Activated CD8-positive, alpha-beta memory T cell treated with anti-CD3 and anti-CD28 coated beads for 48 hours (primary cell): ENCODE results near the gene ACAN.

Source experiments
- DNase-seq, 3 experiments: peaks; one replicate each; pipeline ENCODE4 v3.0.0-alpha.2; 2020; ENCODE audit warnings: low read depth in 2 of 3, low spot score in 2 of 3

The ACAN gene

GRCh38 chr15:88800738-88801137 is 2.5 kb upstream of the ACAN start:
- DNase-seq: no peak

DNA sequence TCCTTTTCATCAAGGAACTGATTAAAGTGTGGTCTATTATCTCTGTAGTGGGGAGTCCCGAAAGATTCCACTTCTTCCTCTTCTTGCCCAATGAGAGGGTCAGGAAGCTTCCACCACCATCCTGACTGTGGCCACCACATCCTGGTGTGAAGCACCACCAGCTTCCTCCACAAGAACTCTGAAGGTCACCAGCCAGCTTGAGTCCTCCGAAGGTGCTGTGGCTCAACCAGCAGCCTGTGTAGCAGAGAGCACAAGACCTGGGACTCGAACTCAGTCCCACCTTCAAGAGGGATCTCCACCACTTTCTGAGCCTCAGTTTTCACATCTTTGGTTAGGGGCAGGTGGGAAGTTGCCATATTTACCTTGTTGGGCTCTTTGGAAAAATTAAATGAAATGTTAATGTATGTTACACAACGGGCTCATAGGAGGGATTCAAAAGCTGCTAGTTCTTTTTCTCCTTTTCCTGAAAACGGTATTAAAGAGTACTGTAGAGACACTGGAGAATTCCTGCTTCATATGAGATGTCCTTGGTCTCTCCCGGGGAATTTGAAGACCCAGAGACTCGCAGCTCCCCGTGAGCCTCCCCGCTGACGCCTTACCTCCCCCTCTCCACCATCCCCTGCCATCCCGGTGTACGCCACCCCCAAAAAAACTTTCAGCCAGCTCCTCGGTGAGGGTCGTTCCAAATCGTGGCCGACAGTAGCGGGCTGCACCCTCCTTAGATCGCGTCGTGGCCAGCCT is 816 bp upstream of the ACAN start:
- no peak for DNase-seq

DNA sequence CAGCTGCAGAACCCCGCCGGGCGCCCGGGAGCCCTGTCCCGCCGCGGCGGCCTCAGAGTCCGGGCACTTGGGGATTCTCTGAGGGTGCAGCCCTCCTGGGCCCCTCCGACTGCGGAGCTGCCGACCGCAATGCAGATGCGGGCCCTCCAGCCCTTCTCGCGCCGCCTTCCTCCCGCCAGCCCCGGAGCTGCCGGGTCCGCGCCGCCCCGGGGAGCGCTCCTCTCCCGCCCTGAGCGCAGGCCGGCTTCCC is 320 bp upstream of the ACAN start:
- DNase-seq: no peak

DNA sequence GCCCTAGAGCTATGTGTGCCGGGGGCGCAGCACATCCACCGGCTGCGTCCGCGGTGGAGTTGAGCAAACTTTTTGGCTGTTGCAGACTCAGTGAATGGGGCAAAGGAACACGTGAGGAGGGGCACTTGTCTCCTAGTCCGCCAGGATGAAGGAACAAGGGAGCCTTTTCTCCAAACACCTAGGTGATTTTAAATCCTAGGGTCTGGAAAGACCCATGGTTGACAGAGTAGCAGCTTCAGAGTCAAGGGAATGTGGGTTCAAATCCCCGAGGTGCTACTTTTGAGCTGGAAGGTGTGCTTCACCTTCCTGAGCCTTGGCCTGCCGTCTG is 648 bp downstream of the ACAN start:
- no peak for DNase-seq

GRCh38 chr15:88804257-88804656 is 1.0 kb downstream of the ACAN start:
- DNase-seq: no peak

DNA sequence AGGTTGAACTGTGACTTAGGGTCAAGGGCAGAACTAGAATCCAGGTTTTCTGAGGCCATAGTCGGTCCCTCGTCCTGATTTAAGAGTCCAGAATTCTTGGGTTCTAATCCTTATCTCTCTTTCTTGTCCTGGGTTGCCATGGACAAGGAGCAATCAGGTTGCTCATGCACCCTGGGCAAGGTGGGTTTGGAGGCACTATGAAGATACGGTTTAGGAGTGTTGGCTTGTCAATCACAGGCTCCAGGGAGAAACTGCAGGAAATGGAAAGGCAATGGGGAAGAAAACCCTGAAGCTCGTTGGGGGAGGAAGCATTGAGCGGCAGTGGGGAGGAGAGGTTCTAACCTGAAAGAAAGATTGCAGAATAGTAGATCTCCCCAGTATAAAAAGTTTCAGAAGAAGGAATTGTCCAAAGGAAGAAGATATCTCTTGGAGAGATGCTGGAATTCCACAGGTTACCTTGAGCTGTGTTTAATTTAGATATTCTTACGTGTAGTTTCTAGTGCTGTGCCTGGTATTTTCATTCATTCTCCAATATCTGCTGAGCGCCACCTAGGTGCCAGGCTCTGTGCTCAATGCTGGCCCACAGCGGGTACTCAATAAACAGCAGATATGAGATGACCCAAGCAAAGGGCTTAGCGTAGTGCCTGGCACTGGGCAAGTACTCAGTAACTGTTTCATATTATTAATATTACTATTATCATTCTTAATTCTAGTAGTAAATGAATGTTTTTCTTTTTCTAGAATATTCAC is 2.0 kb downstream of the ACAN start:
- no peak for DNase-seq

GRCh38 chr15:88810446-88810845 is 7.2 kb downstream of the ACAN start:
- DNase-seq: no peak

- no peak for DNase-seq
Measured at GRCh38 chr15:88812133-88812532, 8.9 kb downstream of the ACAN start.

- no peak for DNase-seq
Measured at GRCh38 chr15:88813960-88814359, 10.7 kb downstream of the ACAN start.

GRCh38 chr15:88814393-88814792 is 11.2 kb downstream of the ACAN start:
- DNase-seq: no peak

GRCh38 chr15:88818920-88819319 is 15.7 kb downstream of the ACAN start:
- DNase-seq: no peak

- no peak for DNase-seq
Measured at GRCh38 chr15:88821993-88822392, 18.8 kb downstream of the ACAN start.

- DNase-seq: no peak
Measured at GRCh38 chr15:88828791-88829190, 25.6 kb downstream of the ACAN start.

- DNase-seq: no peak
Measured at GRCh38 chr15:88830016-88830415, 26.8 kb downstream of the ACAN start.

DNA sequence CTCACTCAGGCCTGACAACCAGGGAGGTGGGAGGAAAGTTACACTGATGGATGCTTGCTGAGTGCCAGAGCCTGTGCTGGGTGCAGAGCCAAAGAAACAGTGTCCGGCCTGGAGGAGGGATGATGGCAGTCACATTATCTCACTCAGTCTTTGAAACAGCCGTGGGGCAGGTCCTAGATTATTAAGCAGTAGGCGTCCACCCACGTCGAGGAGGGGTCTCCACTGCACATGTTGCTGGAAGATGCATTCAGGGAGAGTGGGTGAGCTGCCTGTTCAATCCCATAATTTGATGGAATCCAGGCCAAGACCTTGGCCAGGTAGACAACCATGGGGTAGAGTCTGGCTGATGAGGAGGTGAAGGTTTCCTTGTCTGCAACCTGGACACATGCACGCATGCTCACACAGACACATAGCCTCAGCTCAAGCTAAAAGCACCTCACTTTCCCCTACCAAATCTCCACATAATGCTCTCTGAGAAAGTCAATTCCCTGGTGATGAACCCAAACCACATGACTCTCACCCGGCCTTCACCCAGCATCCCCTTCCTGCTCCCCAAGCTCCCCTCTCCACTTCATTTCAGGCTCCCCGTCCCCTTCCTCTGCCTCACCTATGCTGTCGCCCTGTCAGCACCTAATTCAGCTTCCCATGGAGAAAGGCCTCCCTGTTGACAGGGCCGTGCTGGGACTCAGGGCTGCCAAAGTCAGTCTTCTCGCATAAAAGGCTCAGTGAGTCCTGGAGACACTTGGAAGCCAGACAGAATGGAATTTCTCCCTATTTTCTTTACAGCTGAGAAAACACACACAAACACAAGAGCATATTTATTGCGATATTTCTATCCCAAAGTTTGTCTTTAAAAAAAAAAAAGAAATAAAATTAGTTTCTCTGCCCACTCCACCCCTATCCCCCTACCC is 29.8 kb downstream of the ACAN start:
- no peak for DNase-seq

- no peak for DNase-seq
Measured at GRCh38 chr15:88833731-88834100, 30.5 kb downstream of the ACAN start.

- DNase-seq: peak in 1 of 3 experiments; percentile 13
Measured at GRCh38 chr15:88834211-88834812, 31.1 kb downstream of the ACAN start.

DNA sequence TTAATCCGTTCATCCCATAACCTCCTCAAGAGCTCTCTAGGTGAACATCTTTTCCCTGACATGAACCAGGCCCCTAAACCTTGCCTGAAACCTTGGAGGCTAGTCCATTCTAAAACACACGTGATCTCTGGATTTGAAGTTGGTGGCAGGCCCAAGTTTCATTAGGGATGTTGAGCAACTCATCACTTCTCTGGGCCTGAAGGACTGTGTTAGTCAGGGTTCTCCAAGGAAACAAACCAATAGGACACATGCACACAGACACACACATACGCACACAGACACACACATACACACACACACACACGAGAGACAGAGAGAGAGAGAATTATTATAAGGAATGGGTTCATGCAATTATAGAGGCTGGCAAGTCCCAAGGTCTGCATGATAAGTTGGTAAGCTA is 31.9 kb downstream of the ACAN start:
- DNase-seq: no peak

DNA sequence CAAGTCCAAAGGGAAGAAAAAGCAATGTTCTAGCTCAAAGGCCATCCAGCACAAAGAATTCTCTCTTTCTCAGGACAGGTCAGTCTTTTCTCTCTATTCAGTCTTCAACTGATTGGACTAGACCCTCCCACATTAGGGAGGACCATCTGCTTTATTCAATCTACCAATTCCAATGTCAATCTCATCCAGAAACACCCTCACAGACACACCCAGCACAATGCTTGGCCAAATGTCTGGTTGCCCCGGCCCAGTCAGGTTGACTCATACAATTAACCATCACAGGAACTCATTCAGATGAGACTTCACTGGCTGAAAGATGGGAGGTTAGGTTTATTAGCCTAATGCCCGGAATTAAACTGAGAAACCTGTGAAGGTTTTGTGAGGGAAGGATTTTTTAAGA is 32.4 kb downstream of the ACAN start:
- DNase-seq: no peak

DNA sequence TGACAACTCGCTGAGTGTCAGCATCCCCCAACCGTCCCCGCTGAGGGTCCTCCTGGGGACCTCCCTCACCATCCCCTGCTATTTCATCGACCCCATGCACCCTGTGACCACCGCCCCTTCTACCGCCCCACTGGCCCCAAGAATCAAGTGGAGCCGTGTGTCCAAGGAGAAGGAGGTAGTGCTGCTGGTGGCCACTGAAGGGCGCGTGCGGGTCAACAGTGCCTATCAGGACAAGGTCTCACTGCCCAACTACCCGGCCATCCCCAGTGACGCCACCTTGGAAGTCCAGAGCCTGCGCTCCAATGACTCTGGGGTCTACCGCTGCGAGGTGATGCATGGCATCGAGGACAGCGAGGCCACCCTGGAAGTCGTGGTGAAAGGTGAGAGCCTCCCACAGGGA is 35.4 kb downstream of the ACAN start:
- no peak for DNase-seq

- no peak for DNase-seq
Measured at GRCh38 chr15:88839146-88839545, 35.9 kb downstream of the ACAN start.

DNA sequence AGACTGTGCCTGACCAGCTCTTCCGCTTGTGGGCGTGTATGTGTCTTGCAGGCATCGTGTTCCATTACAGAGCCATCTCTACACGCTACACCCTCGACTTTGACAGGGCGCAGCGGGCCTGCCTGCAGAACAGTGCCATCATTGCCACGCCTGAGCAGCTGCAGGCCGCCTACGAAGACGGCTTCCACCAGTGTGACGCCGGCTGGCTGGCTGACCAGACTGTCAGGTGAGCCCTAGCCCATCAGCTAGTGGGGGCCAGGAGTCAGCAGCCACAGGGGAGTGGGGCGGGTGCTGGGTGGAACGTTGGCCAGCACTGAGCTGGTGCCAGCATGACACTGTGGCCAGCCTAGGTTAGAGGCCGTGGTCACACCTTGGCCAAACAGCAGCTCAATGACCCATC is 36.7 kb downstream of the ACAN start:
- DNase-seq: no peak
